Measurements from ENCODE around the gene PET100.

Gene PET100

GRCh38 chr19:7645163-7645562, 15.6 kb downstream of the PET100 start:
- H3K4me3 Mint-ChIP-seq: no peak overlapping the region
- no peak for DNase-seq (ENCODE audit: low spot score)
- H3K27me3 Mint-ChIP-seq (ENCODE audit: low read depth): no peaks in the 10 kb centered on the region
- peaks cover 22% of the 10 kb centered on the region for H3K36me3 Mint-ChIP-seq (ENCODE audit: low read depth)
- H3K27ac Mint-ChIP-seq: no peak overlapping the region
- no peaks in the 10 kb centered on the region for H3K9me3 Mint-ChIP-seq
- peaks cover 3% of the 10 kb centered on the region for H3K4me1 Mint-ChIP-seq (ENCODE audit: low read depth)

GRCh38 chr19:7645656-7646425, 16.2 kb downstream of the PET100 start:
- Mint-ChIP-seq H3K27me3 (ENCODE audit: low read depth) (no peaks in the 10 kb centered on the region), H3K4me3 (no peak overlapping the region), H3K4me1 (ENCODE audit: low read depth) (peaks cover 3% of the 10 kb centered on the region), H3K36me3 (ENCODE audit: low read depth) (peaks cover 19% of the 10 kb centered on the region), H3K9me3 (no peaks in the 10 kb centered on the region), H3K27ac (peak overlapping the region; percentile 2)
- no peak for DNase-seq (ENCODE audit: low spot score)

GRCh38 chr19:7646426-7646700, 16.8 kb downstream of the PET100 start:
- H3K4me3 Mint-ChIP-seq: no peak overlapping the region

GRCh38 chr19:7647156-7647555, 17.6 kb downstream of the PET100 start:
- Mint-ChIP-seq H3K27me3 (ENCODE audit: low read depth) (no peaks in the 10 kb centered on the region), H3K36me3 (ENCODE audit: low read depth) (peaks cover 19% of the 10 kb centered on the region), H3K4me3 (no peak overlapping the region), H3K4me1 (ENCODE audit: low read depth) (peaks cover 4% of the 10 kb centered on the region), H3K27ac (no peak overlapping the region), H3K9me3 (no peaks in the 10 kb centered on the region)
- no peak for DNase-seq (ENCODE audit: low spot score)

More at GRCh38 chr19:7646426-7646700, 16.8 kb downstream of the PET100 start:
- Mint-ChIP-seq H3K36me3 (ENCODE audit: low read depth) (peaks cover 19% of the 10 kb centered on the region), H3K27me3 (ENCODE audit: low read depth) (no peaks in the 10 kb centered on the region), H3K4me1 (ENCODE audit: low read depth) (peaks cover 3% of the 10 kb centered on the region), H3K9me3 (no peaks in the 10 kb centered on the region), H3K27ac (no peak overlapping the region)
- no peak for DNase-seq (ENCODE audit: low spot score)

GRCh38 chr19:7648265-7649014, 18.8 kb downstream of the PET100 start:
- H3K4me1 Mint-ChIP-seq (ENCODE audit: low read depth): peaks cover 7% of the 10 kb centered on the region
- no peaks in the 10 kb centered on the region for H3K9me3 Mint-ChIP-seq
- no peak overlapping the region for H3K4me3 Mint-ChIP-seq
- no peaks in the 10 kb centered on the region for H3K27me3 Mint-ChIP-seq (ENCODE audit: low read depth)
- no peak overlapping the region for H3K27ac Mint-ChIP-seq
- no peak for DNase-seq (ENCODE audit: low spot score)
- H3K36me3 Mint-ChIP-seq (ENCODE audit: low read depth): peaks cover 13% of the 10 kb centered on the region

GRCh38 chr19:7650148-7650547, 20.6 kb downstream of the PET100 start:
- Mint-ChIP-seq H3K27ac (no peak overlapping the region), H3K9me3 (no peaks in the 10 kb centered on the region), H3K27me3 (ENCODE audit: low read depth) (no peaks in the 10 kb centered on the region), H3K4me3 (no peak overlapping the region), H3K4me1 (ENCODE audit: low read depth) (peaks cover 7% of the 10 kb centered on the region), H3K36me3 (ENCODE audit: low read depth) (peaks cover 6% of the 10 kb centered on the region)
- no peak for DNase-seq (ENCODE audit: low spot score)

- no peaks in the 10 kb centered on the region for H3K27me3 Mint-ChIP-seq (ENCODE audit: low read depth)
- peak overlapping the region; percentile 76 for H3K4me3 Mint-ChIP-seq
- H3K27ac Mint-ChIP-seq: peak overlapping the region; percentile 69
- H3K36me3 Mint-ChIP-seq (ENCODE audit: low read depth): peaks cover 2% of the 10 kb centered on the region
- peaks cover 7% of the 10 kb centered on the region for H3K4me1 Mint-ChIP-seq (ENCODE audit: low read depth)
- peak; percentile 80 for DNase-seq (ENCODE audit: low spot score)
- H3K9me3 Mint-ChIP-seq: no peaks in the 10 kb centered on the region
Observed at GRCh38 chr19:7652061-7652641, 22.6 kb downstream of the PET100 start.

- Mint-ChIP-seq H3K4me3 (no peak overlapping the region), H3K27me3 (ENCODE audit: low read depth) (no peaks in the 10 kb centered on the region), H3K27ac (no peak overlapping the region), H3K9me3 (no peaks in the 10 kb centered on the region), H3K4me1 (ENCODE audit: low read depth) (peaks cover 15% of the 10 kb centered on the region), H3K36me3 (ENCODE audit: low read depth) (no peaks in the 10 kb centered on the region)
- DNase-seq (ENCODE audit: low spot score): no peak
Observed at GRCh38 chr19:7654401-7654800, 24.8 kb downstream of the PET100 start.

GRCh38 chr19:7655581-7655980, 26.0 kb downstream of the PET100 start:
- Mint-ChIP-seq H3K27ac (no peak overlapping the region), H3K27me3 (ENCODE audit: low read depth) (no peaks in the 10 kb centered on the region), H3K36me3 (ENCODE audit: low read depth) (no peaks in the 10 kb centered on the region), H3K4me1 (ENCODE audit: low read depth) (peaks cover 15% of the 10 kb centered on the region), H3K9me3 (no peaks in the 10 kb centered on the region), H3K4me3 (no peak overlapping the region)
- no peak for DNase-seq (ENCODE audit: low spot score)

- Mint-ChIP-seq H3K9me3 (no peaks in the 10 kb centered on the region), H3K27me3 (ENCODE audit: low read depth) (no peaks in the 10 kb centered on the region), H3K4me3 (no peak overlapping the region), H3K36me3 (ENCODE audit: low read depth) (no peaks in the 10 kb centered on the region), H3K4me1 (ENCODE audit: low read depth) (peaks cover 13% of the 10 kb centered on the region), H3K27ac (no peak overlapping the region)
- peak; percentile 42 for DNase-seq (ENCODE audit: low spot score)
Observed at GRCh38 chr19:7657131-7657751, 27.6 kb downstream of the PET100 start.

- H3K4me1 Mint-ChIP-seq (ENCODE audit: low read depth): peaks cover 12% of the 10 kb centered on the region
- H3K27me3 Mint-ChIP-seq (ENCODE audit: low read depth): no peaks in the 10 kb centered on the region
- no peaks in the 10 kb centered on the region for H3K36me3 Mint-ChIP-seq (ENCODE audit: low read depth)
- no peaks in the 10 kb centered on the region for H3K9me3 Mint-ChIP-seq
- DNase-seq (ENCODE audit: low spot score): peak; percentile 35
- H3K4me3 Mint-ChIP-seq: peak overlapping the region; percentile 57
- peak overlapping the region; percentile 62 for H3K27ac Mint-ChIP-seq
Observed at GRCh38 chr19:7658219-7658686, 28.7 kb downstream of the PET100 start.

GRCh38 chr19:7661744-7662538, 32.3 kb downstream of the PET100 start:
- Mint-ChIP-seq H3K9me3 (no peaks in the 10 kb centered on the region), H3K4me3 (no peak overlapping the region), H3K27ac (no peak overlapping the region)

GRCh38 chr19:7662657-7663056, 33.1 kb downstream of the PET100 start:
- Mint-ChIP-seq H3K27ac (no peak overlapping the region), H3K4me3 (no peak overlapping the region), H3K9me3 (no peaks in the 10 kb centered on the region), H3K36me3 (ENCODE audit: low read depth) (no peaks in the 10 kb centered on the region), H3K4me1 (ENCODE audit: low read depth) (peaks cover 6% of the 10 kb centered on the region), H3K27me3 (ENCODE audit: low read depth) (no peaks in the 10 kb centered on the region)
- DNase-seq (ENCODE audit: low spot score): no peak

More at GRCh38 chr19:7661744-7662538, 32.3 kb downstream of the PET100 start:
- H3K27me3 Mint-ChIP-seq (ENCODE audit: low read depth): no peaks in the 10 kb centered on the region
- no peaks in the 10 kb centered on the region for H3K36me3 Mint-ChIP-seq (ENCODE audit: low read depth)
- H3K4me1 Mint-ChIP-seq (ENCODE audit: low read depth): peaks cover 8% of the 10 kb centered on the region
- DNase-seq (ENCODE audit: low spot score): no peak

Measured in T-helper 2 cell treated with Interferon-gamma antibody and Interleukin-4, amounts not matched to agents 5 μg/mL and 100 μg/mL, for 36 hours (primary cell).